Measurements from ENCODE around the gene FRMD4A.

The FRMD4A gene

GRCh38 chr10:14086596-14086995, 244.1 kb downstream of the FRMD4A start:
- Histone ChIP-seq H3K9me2 (replicated peaks; ENCODE audit: control insufficient read depth, low read length) (no peaks in the 10 kb centered on the region), H3K79me2 (ENCODE audit: control insufficient read depth, low read length) (no peaks in the 10 kb centered on the region), H3F3A (ENCODE audit: control insufficient read depth, insufficient read depth) (no peaks in the 10 kb centered on the region), H3K27me3 (ENCODE audit: control insufficient read depth, low read length) (peaks cover 6% of the 10 kb centered on the region; the same call in 1 of the 2 replicates), H3K27ac (ENCODE audit: low read depth, low read length) (no peak overlapping the region), H4K20me1 (ENCODE audit: control insufficient read depth, insufficient read depth, low read depth, low read length) (no peaks in the 10 kb centered on the region), H3K4me3 (ENCODE audit: low read length) (no peak overlapping the region), H3K36me3 (ENCODE audit: control insufficient read depth, low read length) (no peaks in the 10 kb centered on the region), H3K4me1 (ENCODE audit: control insufficient read depth, low read length) (no peaks in the 10 kb centered on the region), H3K4me2 (ENCODE audit: low read length) (no peak overlapping the region), H3K9me3 (ENCODE audit: control insufficient read depth, insufficient read depth, low read length) (no peaks in the 10 kb centered on the region)
- TF ChIP-seq CTCF (IDR thresholded peaks at IDR 0.05; ENCODE audit: low read depth, low read length, poor library complexity, severe bottlenecking) (no peak), EZH2phosphoT487 (IDR thresholded peaks at IDR 0.05; ENCODE audit: borderline replicate concordance, low read length) (no peak)

GRCh38 chr10:14084875-14085274, 245.8 kb downstream of the FRMD4A start:
- Histone ChIP-seq H3K4me3 (ENCODE audit: low read length) (no peak overlapping the region), H4K20me1 (ENCODE audit: control insufficient read depth, insufficient read depth, low read depth, low read length) (no peaks in the 10 kb centered on the region), H3K79me2 (ENCODE audit: control insufficient read depth, low read length) (no peaks in the 10 kb centered on the region), H3K4me1 (ENCODE audit: control insufficient read depth, low read length) (no peaks in the 10 kb centered on the region), H3K4me2 (ENCODE audit: low read length) (no peak overlapping the region), H3F3A (ENCODE audit: control insufficient read depth, insufficient read depth) (no peaks in the 10 kb centered on the region), H3K36me3 (ENCODE audit: control insufficient read depth, low read length) (no peaks in the 10 kb centered on the region), H3K27ac (ENCODE audit: low read depth, low read length) (no peak overlapping the region), H3K9me2 (replicated peaks; ENCODE audit: control insufficient read depth, low read length) (no peaks in the 10 kb centered on the region), H3K9me3 (ENCODE audit: control insufficient read depth, insufficient read depth, low read length) (no peaks in the 10 kb centered on the region), H3K27me3 (ENCODE audit: control insufficient read depth, low read length) (peaks cover 6% of the 10 kb centered on the region; the same call in 1 of the 2 replicates)
- TF ChIP-seq EZH2phosphoT487 (IDR thresholded peaks at IDR 0.05; ENCODE audit: borderline replicate concordance, low read length), result no peak
- no peak for TF ChIP-seq CTCF (IDR thresholded peaks at IDR 0.05; ENCODE audit: low read depth, low read length, poor library complexity, severe bottlenecking)

- Histone ChIP-seq H3K36me3 (ENCODE audit: control insufficient read depth, low read length) (no peaks in the 10 kb centered on the region), H3K79me2 (ENCODE audit: control insufficient read depth, low read length) (no peaks in the 10 kb centered on the region), H3F3A (ENCODE audit: control insufficient read depth, insufficient read depth) (no peaks in the 10 kb centered on the region), H3K9me3 (ENCODE audit: control insufficient read depth, insufficient read depth, low read length) (no peaks in the 10 kb centered on the region), H3K9me2 (replicated peaks; ENCODE audit: control insufficient read depth, low read length) (no peaks in the 10 kb centered on the region), H3K27me3 (ENCODE audit: control insufficient read depth, low read length) (peaks cover 12% of the 10 kb centered on the region; the same call in 1 of the 2 replicates), H3K4me2 (ENCODE audit: low read length) (no peak overlapping the region), H3K4me3 (ENCODE audit: low read length) (no peak overlapping the region), H4K20me1 (ENCODE audit: control insufficient read depth, insufficient read depth, low read depth, low read length) (no peaks in the 10 kb centered on the region), H3K27ac (ENCODE audit: low read depth, low read length) (no peak overlapping the region), H3K4me1 (ENCODE audit: control insufficient read depth, low read length) (no peaks in the 10 kb centered on the region)
- TF ChIP-seq CTCF (IDR thresholded peaks at IDR 0.05; ENCODE audit: low read depth, low read length, poor library complexity, severe bottlenecking) (no peak), EZH2phosphoT487 (IDR thresholded peaks at IDR 0.05; ENCODE audit: borderline replicate concordance, low read length) (no peak)
Observed at GRCh38 chr10:14080795-14081194, 249.9 kb downstream of the FRMD4A start.
